ENCODE results near the gene GFPT2. TPM values are rescaled to one million over a fixed set of nuclear protein-coding genes. Genes with fewer than 3 reads are reported as not detected.

The GFPT2 gene
- total and polyA plus RNA-seq, 2 of the 4 experiments (the other 2 are of a cell fraction): 20.3 to 20.8 TPM

- intact Hi-C loops (cut with micrococcal nuclease) (no loop called here), in situ Hi-C loops (cut with MboI; ENCODE audit: low sequenced_read_pairs) (no loop called here), dilution Hi-C loops (cut with HindIII; ENCODE audit: low sequenced_read_pairs, unreplicated experiment) (no loop called here)
- Histone ChIP-seq H3K9ac (ENCODE audit: low read depth, low read length) (no peak overlapping the region), H3K36me3 (ENCODE audit: control insufficient read depth, insufficient read depth, low read length) (no peaks in the 10 kb centered on the region), H3K56ac (ENCODE audit: extremely low read depth, insufficient read depth, low read length) (no peak overlapping the region), H2BK120ac (ENCODE audit: low read depth, low read length) (no peak overlapping the region), H2BK20ac (ENCODE audit: low read depth, low read length) (no peak overlapping the region), H2BK15ac (ENCODE audit: low read depth, low read length) (no peak overlapping the region), H3K4me2 (ENCODE audit: low read depth, low read length) (no peak overlapping the region), H2AK5ac (ENCODE audit: low read depth, low read length) (no peak overlapping the region), H4K8ac (ENCODE audit: low read depth in 2 of 2, low read length in 2 of 2) (no peak overlapping the region), H3K4ac (ENCODE audit: low read depth, low read length) (no peak overlapping the region), H3K14ac (replicated peaks; ENCODE audit: low read depth, low read length) (no peak overlapping the region), H3K4me3 (ENCODE audit: insufficient read depth, low read depth, low read length) (no peak overlapping the region), H3K18ac (ENCODE audit: low read depth, low read length) (no peak overlapping the region), H2AFZ (replicated peaks; ENCODE audit: low read length, poor library complexity) (no peak overlapping the region), H3K27me3 (ENCODE audit: control insufficient read depth, insufficient read depth, low read length) (peaks cover 10% of the 10 kb centered on the region), H3K9me1 (ENCODE audit: insufficient read depth, low read length) (no peaks in the 10 kb centered on the region), H3K4me1 (ENCODE audit: control insufficient read depth, insufficient read depth, low read length) (no peaks in the 10 kb centered on the region), H3K23ac (ENCODE audit: low read depth, low read length) (no peak overlapping the region), H3K9me3 (ENCODE audit: control insufficient read depth, insufficient read depth, low read length) (no peaks in the 10 kb centered on the region), H4K20me1 (ENCODE audit: insufficient read depth, low read length) (no peaks in the 10 kb centered on the region), H4K5ac (ENCODE audit: low read depth, low read length) (no peak overlapping the region), H2BK5ac (ENCODE audit: low read depth, low read length, poor library complexity, severe bottlenecking) (no peak overlapping the region), H3K27ac (ENCODE audit: insufficient read depth, low read length) (no peak overlapping the region), H4K91ac (ENCODE audit: insufficient read depth, low read depth, low read length) (no peak overlapping the region), H3K79me1 (ENCODE audit: low read depth in 1 of 2, low read length in 2 of 2) (no peaks in the 10 kb centered on the region), H2AK9ac (replicated peaks; ENCODE audit: low read depth, low read length, poor library complexity) (no peak overlapping the region)
- no peak for TF ChIP-seq RFX5 (IDR thresholded peaks at IDR 0.05; ENCODE audit: low read depth, low read length)
- no peak for TF ChIP-seq MXI1 (IDR thresholded peaks at IDR 0.05; ENCODE audit: borderline replicate concordance, low read depth, low read length)
- TF ChIP-seq USF2 (IDR thresholded peaks at IDR 0.05; ENCODE audit: low read depth, low read length): no peak
- TF ChIP-seq SMC3 (IDR thresholded peaks at IDR 0.05; ENCODE audit: low read depth, low read length): no peak
- TF ChIP-seq NFE2L2 (IDR thresholded peaks at IDR 0.05; ENCODE audit: low read depth, low read length): no peak
- no TSS peak for BruUV-seq (replicated peaks)
- ChIA-PET CTCF (no interaction called here), POLR2A (ENCODE audit: unreplicated experiment) (no interaction called here)
- DNase-seq (no peak), ATAC-seq (ENCODE audit: low read depth) (no peak)
- 72% methylated on average over 12 of the region's 31 CpGs; no CpG with 5 or more reads in 1 of the 2 experiments for WGBS, 2 experiments (ENCODE audit: extremely low coverage in 2 of 2, insufficient read length in 1 of 2)
Measured at GRCh38 chr5:180379355-180380070, 26.4 kb upstream of the GFPT2 start.

Measured in IMR-90 (cell line).